HepG2 (cell line): ENCODE results near the gene CD8A. TPM values are rescaled to one million over a fixed set of nuclear protein-coding genes. Genes with fewer than 3 reads are reported as not detected.
A peak's percentile ranks its signal among the peaks of the same experiment; 100 is the strongest.

Source experiments
- ATAC-seq: fragments of 200-7000 bp; cut with Tn5 transposase; 3 replicates; pipeline ENCODE4 v1.9.1; 2020; ENCODE audit warnings: mild to moderate bottlenecking, moderate library complexity
- BruUV-seq: library from RNA; stranded (reverse); fragments of 400-500 nt; replicated peaks from 2 replicates; lab custom pipeline; 2021; lab: Mats Ljungman, UMichigan
- CTCF ChIA-PET: fragments of 300-600 bp; formaldehyde crosslinking; extraction: SDS; loops from one replicate; lab custom pipeline; 2021; ENCODE audit warnings: low total read pairs, inconsistent platforms, low intra/inter-chr PET ratio; lab: Yijun Ruan, JAX
- POLR2A ChIA-PET: fragments of 350-600 bp; sonication (Branson Sonifier 250); formaldehyde crosslinking; loops from one replicate; lab custom pipeline; 2020; ENCODE audit warnings: antibody characterized with exemption, inconsistent platforms; lab: Yijun Ruan, JAX
- DNase-seq: peaks from one replicate; pipeline ENCODE4 v3.0.0-alpha.2; 2015; ENCODE audit warnings: low spot score
- FAIRE-seq: peaks from 3 replicates; lab custom pipeline; 2011; peaks lifted over from hg19 to GRCh38; lab: Jason Lieb, UNC
- H2AFZ ChIP-seq: one replicate; pipeline ENCODE4 v1.6.1; 2011; ENCODE audit warnings: low read length, inconsistent platforms
- H3K27ac ChIP-seq: fragments of 300-600 bp; 3 replicates; pipeline ENCODE4 v1.8.0; 2011; ENCODE audit warnings: mixed run types, mild to moderate bottlenecking, mixed read lengths, low read length, inconsistent platforms; ENCODE audit not compliant: insufficient read depth; ENCODE audit errors: extremely low read length
- H3K27me3 ChIP-seq, 2 experiments: fragments of 200-600 bp in 1 of 2; 2 replicates in 1 of 2; 3 replicates in 1 of 2; pipeline versions ENCODE4 v1.6.0 to v1.8.0; 2011; ENCODE audit warnings: low read length in 2 of 2, mild to moderate bottlenecking in 2 of 2, moderate library complexity in 2 of 2, inconsistent platforms in 1 of 2; ENCODE audit not compliant: insufficient read depth in 2 of 2, control insufficient read depth in 1 of 2
- H3K36me3 ChIP-seq, 2 experiments: fragments of 200-600 bp in 1 of 2; replicated peaks in 1 of 2; 2 replicates in 1 of 2; 3 replicates in 1 of 2; pipeline versions ENCODE4 v1.5.1 to v1.8.0; 2011; ENCODE audit warnings: low read length in 2 of 2, inconsistent platforms in 1 of 2; ENCODE audit not compliant: insufficient read depth in 2 of 2, control insufficient read depth in 1 of 2
- H3K4me1 ChIP-seq: 2 replicates; pipeline ENCODE4 v1.5.1; 2012; ENCODE audit warnings: low read length, inconsistent platforms; ENCODE audit not compliant: insufficient read depth
- H3K4me2 ChIP-seq: 2 replicates; pipeline ENCODE4 v1.6.0; 2011; ENCODE audit warnings: low read depth, low read length, inconsistent platforms
- H3K4me3 ChIP-seq, 3 experiments: fragments of 200-600 bp in 1 of 3; sonication (generic), shearing (Covaris generic) in 1 of 3; replicated peaks in 1 of 3; 2 replicates each; pipeline ENCODE4 v1.5.1; 2011 to 2016; ENCODE audit warnings: low read length in 3 of 3, inconsistent platforms in 2 of 3, low read depth in 2 of 3, mild to moderate bottlenecking in 2 of 3, control low read depth in 1 of 3, mixed read lengths in 1 of 3; ENCODE audit not compliant: insufficient read depth in 1 of 3
- H3K79me2 ChIP-seq: one replicate; pipeline ENCODE4 v1.6.1; 2011; ENCODE audit warnings: low read length, inconsistent platforms; ENCODE audit not compliant: insufficient read depth
- H3K9ac ChIP-seq: 2 replicates; pipeline ENCODE4 v1.6.0; 2011; ENCODE audit warnings: mild to moderate bottlenecking, low read depth, low read length, inconsistent platforms; ENCODE audit not compliant: insufficient read depth
- H3K9me3 ChIP-seq: 2 replicates; pipeline ENCODE4 v1.5.1; 2012; ENCODE audit warnings: mild to moderate bottlenecking, low read length
- H4K20me1 ChIP-seq: 2 replicates; pipeline ENCODE4 v1.6.0; 2011; ENCODE audit warnings: inconsistent platforms, mild to moderate bottlenecking, low read length, moderate library complexity; ENCODE audit not compliant: insufficient read depth
- ARNT ChIP-seq: fragments of 450-650 bp; IDR thresholded peaks from 2 replicates; pipeline ENCODE4 v1.6.1; 2017
- ARNT2 ChIP-seq: sonication (generic); formaldehyde crosslinking; IDR thresholded peaks from 2 replicates; pipeline ENCODE4 v1.8.0; 2022; ENCODE audit warnings: mild to moderate bottlenecking, low read depth, missing genetic modification reagents, moderate library complexity
- ATF2 ChIP-seq: sonication (generic); formaldehyde crosslinking; IDR thresholded peaks from 2 replicates; pipeline ENCODE4 v1.4.0; 2020; ENCODE audit warnings: missing genetic modification reagents
- ATF7-NPFF ChIP-seq: sonication (generic); formaldehyde crosslinking; IDR thresholded peaks from 2 replicates; pipeline ENCODE4 v1.8.1; 2023; ENCODE audit warnings: mild to moderate bottlenecking, low read depth, missing genetic modification reagents, moderate library complexity
- HOMEZ ChIP-seq: IDR thresholded peaks from 2 replicates; pipeline ENCODE4 v1.6.1; 2016; ENCODE audit warnings: low read depth
- KDM1A ChIP-seq: IDR thresholded peaks from 2 replicates; pipeline ENCODE4 v1.6.1; 2016; ENCODE audit warnings: missing compliant biosample characterization
- KLF11 ChIP-seq: IDR thresholded peaks from 2 replicates; pipeline ENCODE4 v1.6.1; 2016; ENCODE audit warnings: missing compliant biosample characterization
- MBD4 ChIP-seq: IDR thresholded peaks from 2 replicates; pipeline ENCODE4 v1.6.1; 2012; ENCODE audit warnings: low read length, inconsistent platforms, borderline replicate concordance
- MIER3 ChIP-seq: IDR thresholded peaks from 2 replicates; pipeline ENCODE4 v1.6.1; 2016; ENCODE audit warnings: missing compliant biosample characterization, borderline replicate concordance
- PITX1 ChIP-seq: sonication (generic); formaldehyde crosslinking; IDR thresholded peaks from 2 replicates; pipeline ENCODE4 v1.5.1; 2020; ENCODE audit warnings: mild to moderate bottlenecking, missing genetic modification reagents
- RARA ChIP-seq: IDR thresholded peaks from 2 replicates; pipeline ENCODE4 v1.6.1; 2016; ENCODE audit warnings: missing genetic modification reagents, missing compliant biosample characterization
- SMAD9 ChIP-seq: sonication (generic); formaldehyde crosslinking; IDR thresholded peaks from 2 replicates; pipeline ENCODE4 v1.5.1; 2020; ENCODE audit warnings: mild to moderate bottlenecking, missing genetic modification reagents
- THAP11 ChIP-seq: IDR thresholded peaks from 2 replicates; pipeline ENCODE4 v1.6.1; 2016; ENCODE audit warnings: missing biosample characterization, missing genetic modification reagents
- UBTF ChIP-seq: sonication (generic); formaldehyde crosslinking; IDR thresholded peaks from 2 replicates; pipeline ENCODE4 v1.4.0; 2020; ENCODE audit warnings: mild to moderate bottlenecking, missing genetic modification reagents
- ZKSCAN8 ChIP-seq: IDR thresholded peaks from 2 replicates; pipeline ENCODE4 v1.6.1; 2016; ENCODE audit warnings: borderline replicate concordance, missing genetic modification reagents, missing compliant biosample characterization
- ZNF143 ChIP-seq: sonication (generic); formaldehyde crosslinking; IDR thresholded peaks from 2 replicates; pipeline ENCODE4 v1.4.0; 2020; ENCODE audit warnings: missing genetic modification reagents
- ZNF350 ChIP-seq: sonication (generic); formaldehyde crosslinking; IDR thresholded peaks from 2 replicates; pipeline ENCODE4 v1.4.0; 2020; ENCODE audit warnings: mild to moderate bottlenecking, low read depth, missing genetic modification reagents, borderline replicate concordance
- ZNF83 ChIP-seq: sonication (generic); formaldehyde crosslinking; IDR thresholded peaks from 2 replicates; pipeline ENCODE4 v1.4.0; 2020; ENCODE audit warnings: missing genetic modification reagents, mild to moderate bottlenecking, borderline replicate concordance
- ZZZ3 ChIP-seq: sonication (generic); formaldehyde crosslinking; IDR thresholded peaks from 2 replicates; pipeline ENCODE4 v1.4.0; 2020; ENCODE audit warnings: missing genetic modification reagents, mild to moderate bottlenecking, borderline replicate concordance
- whole genome bisulfite sequencing: methylation state at CpG from one replicate; pipeline ENCODE4 v1.1.6; 2017; ENCODE audit warnings: low lambda C conversion rate; 5-methylcytosine and 5-hydroxymethylcytosine counted together
- in situ Hi-C: cut with HindIII; loops from 2 replicates; pipeline ENCODE4 v1.10.0; 2017; ENCODE audit warnings: low pct_unique_long_range_greater_than_20kb; ENCODE audit not compliant: extremely low pct_ligation_motif_present
- intact Hi-C: fragments of 100-400 bp; cut with micrococcal nuclease; formaldehyde crosslinking; loops from one replicate; pipeline ENCODE4 v1.10.0; 2022; ENCODE audit not compliant: unreplicated experiment
- polyA plus RNA-seq, 8 experiments: library from polyadenylated mRNA; depleted of rRNA in 3 of 8; stranded (reverse) in 7 of 8; unstranded in 1 of 8; fragments of >200 nt; fragmentation: Illumina TruSeq in 4 of 8; extraction: Trizol in 4 of 8; gene quantifications; 2 replicates each; pipeline versions ENCODE4 v1.2.1 to v1.2.3, GENCODE V29; 2011 to 2016; ENCODE audit warnings: low read depth in 4 of 8, missing spikeins in 1 of 8, mixed read lengths in 1 of 8; ENCODE audit not compliant: insufficient read depth in 1 of 8
- total RNA-seq, 5 experiments: library from RNA; depleted of rRNA; stranded (reverse); fragments of >200 nt; fragmentation: Illumina TruSeq; extraction: Trizol; gene quantifications; 2 replicates each; pipeline ENCODE4 v1.2.3, GENCODE V29; 2016; ENCODE audit warnings: low read depth in 1 of 5

CD8A gene
- total and polyA plus RNA-seq, 2 of the 13 experiments (the other 11 are each of a cell fraction or from before 2014, with no cell fraction given) = 0.09 TPM; not detected in 1

- DNase-seq = peak; percentile 87
- ChIA-PET CTCF (no interaction called here), POLR2A (interaction anchor here (0.9 to 1.6 kb wide), 3 partner anchors 10 to 368 kb away, joined by 3 to 4 read pairs (median 3); partner anchors contain the start of gene KDM3A)
- no peaks in the 10 kb centered on the region for H3K36me3 ChIP-seq
- peak overlapping the region; percentile 48; the same call in 1 of the 2 replicates for H3K9ac ChIP-seq
- H3K27me3 ChIP-seq = peaks cover 0 to 7% of the 10 kb centered on the region in 2 experiments; a peak in 3 of 5 replicates
- ATAC-seq = peak; percentile 96
- no peaks in the 10 kb centered on the region for H3K79me2 ChIP-seq
- peak overlapping the region; percentile 67 to 81 (median 73) for H3K4me3 ChIP-seq
- no peak overlapping the region for H2AFZ ChIP-seq
- H3K27ac ChIP-seq = no peak overlapping the region
- H3K9me3 ChIP-seq = no peaks in the 10 kb centered on the region
- in situ Hi-C loops = loop anchor here (25.0 kb wide), 1 partner anchor 129 kb away; the partner anchor contains the start of gene RGPD1
- WGBS = 42% methylated on average over 20 of the region's 36 CpGs
- no peaks in the 10 kb centered on the region for H4K20me1 ChIP-seq
- H3K4me2 ChIP-seq = peak overlapping the region; percentile 99
- peak; percentile 59 for FAIRE-seq
- peaks cover 24% of the 10 kb centered on the region for H3K4me1 ChIP-seq
- intact Hi-C loops = loop anchor here (5.0 kb wide), 1 partner anchor 46 kb away; no protein-coding TSS in a partner anchor
- BruUV-seq = no TSS peak
- no peak; the same call in 1 of the 2 replicates for TF ChIP-seq KLF11
- TF ChIP-seq PITX1 (CRISPR knock-in tag) = peak; percentile 76
- TF ChIP-seq ZNF83 = no peak
- peak; percentile 38; the same call in 1 of the 2 replicates for TF ChIP-seq ZNF143
- TF ChIP-seq UBTF (CRISPR knock-in tag) = peak; percentile 43; the same call in 1 of the 2 replicates
- no peak for TF ChIP-seq ATF2 (CRISPR knock-in tag)
- peak; percentile 52 for TF ChIP-seq THAP11 (CRISPR knock-in tag)
- peak; percentile 18; the same call in 1 of the 2 replicates for TF ChIP-seq HOMEZ (CRISPR knock-in tag)
- TF ChIP-seq ARNT2 = peak; percentile 85
- TF ChIP-seq KDM1A = no peak
- peak; percentile 90 for TF ChIP-seq SMAD9
- peak; percentile 57; the same call in 1 of the 2 replicates for TF ChIP-seq MIER3
- no peak for TF ChIP-seq ARNT
- TF ChIP-seq ZZZ3 (CRISPR knock-in tag) = no peak
- TF ChIP-seq ZNF350 (CRISPR knock-in tag) = peak; percentile 54
- no peak for TF ChIP-seq MBD4
- peak; percentile 46; the same call in 1 of the 2 replicates for TF ChIP-seq ZKSCAN8
- TF ChIP-seq RARA = 0 out of 2 replicates have a peak, but pooled peaks have one; percentile 23
- TF ChIP-seq ATF7-NPFF = 0 out of 2 replicates have a peak, but pooled peaks have one; percentile 72
Observed at GRCh38 chr2:86808315-86809161, 17.8 kb upstream of the CD8A start.
